GM23248 (cell line): ENCODE results near the gene RAB4B.

Source experiments
- EZH2 ChIP-seq: fragments of 200-600 bp; sonication (generic); IDR thresholded peaks from 2 replicates; pipeline ENCODE4 v1.6.1; 2018; ENCODE audit warnings: antibody characterized with exemption, mild to moderate bottlenecking; ENCODE audit not compliant: insufficient read depth, poor library complexity, severe bottlenecking
- EZH2phosphoT487 ChIP-seq: fragments of 200-600 bp; sonication (generic); IDR thresholded peaks from 2 replicates; pipeline ENCODE4 v1.6.1; 2018; ENCODE audit warnings: antibody characterized with exemption, moderate library complexity, mild to moderate bottlenecking, low read depth; ENCODE audit not compliant: insufficient read depth

GRCh38 chr19:40802300-40803169 lies 24.5 kb downstream of the RAB4B start:
- TF ChIP-seq EZH2 (no peak), EZH2phosphoT487 (no peak)
